HepG2 (cell line): ENCODE data around the gene GRB7. TPM values are rescaled to one million over a fixed set of nuclear protein-coding genes. Genes with fewer than 3 reads are reported as not detected.
"Not testable (repeated sequence)": the region's sequence is repeated elsewhere in the genome, so short reads cannot be mapped to it uniquely, and the experiment has no call there.

Source experiments
- ATAC-seq: fragments of 200-7000 bp; cut with Tn5 transposase; 3 replicates; pipeline ENCODE4 v1.9.1; 2020; ENCODE audit warnings: mild to moderate bottlenecking, moderate library complexity
- BruUV-seq: library from RNA; stranded (reverse); fragments of 400-500 nt; replicated peaks from 2 replicates; lab custom pipeline; 2021; lab: Mats Ljungman, UMichigan
- CTCF ChIA-PET: fragments of 300-600 bp; formaldehyde crosslinking; extraction: SDS; loops from one replicate; lab custom pipeline; 2021; ENCODE audit warnings: low total read pairs, inconsistent platforms, low intra/inter-chr PET ratio; lab: Yijun Ruan, JAX
- POLR2A ChIA-PET: fragments of 350-600 bp; sonication (Branson Sonifier 250); formaldehyde crosslinking; loops from one replicate; lab custom pipeline; 2020; ENCODE audit warnings: antibody characterized with exemption, inconsistent platforms; lab: Yijun Ruan, JAX
- DNase-seq: peaks from one replicate; pipeline ENCODE4 v3.0.0-alpha.2; 2015; ENCODE audit warnings: low spot score
- FAIRE-seq: peaks from 3 replicates; lab custom pipeline; 2011; peaks lifted over from hg19 to GRCh38; lab: Jason Lieb, UNC
- H2AFZ ChIP-seq: one replicate; pipeline ENCODE4 v1.6.1; 2011; ENCODE audit warnings: low read length, inconsistent platforms
- H3K27ac ChIP-seq: fragments of 300-600 bp; 3 replicates; pipeline ENCODE4 v1.8.0; 2011; ENCODE audit warnings: mixed run types, mild to moderate bottlenecking, mixed read lengths, low read length, inconsistent platforms; ENCODE audit not compliant: insufficient read depth; ENCODE audit errors: extremely low read length
- H3K27me3 ChIP-seq, 2 experiments: fragments of 200-600 bp in 1 of 2; 2 replicates in 1 of 2; 3 replicates in 1 of 2; pipeline versions ENCODE4 v1.6.0 to v1.8.0; 2011; ENCODE audit warnings: low read length in 2 of 2, mild to moderate bottlenecking in 2 of 2, moderate library complexity in 2 of 2, inconsistent platforms in 1 of 2; ENCODE audit not compliant: insufficient read depth in 2 of 2, control insufficient read depth in 1 of 2
- H3K36me3 ChIP-seq, 2 experiments: fragments of 200-600 bp in 1 of 2; replicated peaks in 1 of 2; 2 replicates in 1 of 2; 3 replicates in 1 of 2; pipeline versions ENCODE4 v1.5.1 to v1.8.0; 2011; ENCODE audit warnings: low read length in 2 of 2, inconsistent platforms in 1 of 2; ENCODE audit not compliant: insufficient read depth in 2 of 2, control insufficient read depth in 1 of 2
- H3K4me1 ChIP-seq: 2 replicates; pipeline ENCODE4 v1.5.1; 2012; ENCODE audit warnings: low read length, inconsistent platforms; ENCODE audit not compliant: insufficient read depth
- H3K4me2 ChIP-seq: 2 replicates; pipeline ENCODE4 v1.6.0; 2011; ENCODE audit warnings: low read depth, low read length, inconsistent platforms
- H3K4me3 ChIP-seq, 3 experiments: fragments of 200-600 bp in 1 of 3; sonication (generic), shearing (Covaris generic) in 1 of 3; replicated peaks in 1 of 3; 2 replicates each; pipeline ENCODE4 v1.5.1; 2011 to 2016; ENCODE audit warnings: low read length in 3 of 3, inconsistent platforms in 2 of 3, low read depth in 2 of 3, mild to moderate bottlenecking in 2 of 3, control low read depth in 1 of 3, mixed read lengths in 1 of 3; ENCODE audit not compliant: insufficient read depth in 1 of 3
- H3K79me2 ChIP-seq: one replicate; pipeline ENCODE4 v1.6.1; 2011; ENCODE audit warnings: low read length, inconsistent platforms; ENCODE audit not compliant: insufficient read depth
- H3K9ac ChIP-seq: 2 replicates; pipeline ENCODE4 v1.6.0; 2011; ENCODE audit warnings: mild to moderate bottlenecking, low read depth, low read length, inconsistent platforms; ENCODE audit not compliant: insufficient read depth
- H3K9me3 ChIP-seq: 2 replicates; pipeline ENCODE4 v1.5.1; 2012; ENCODE audit warnings: mild to moderate bottlenecking, low read length
- H4K20me1 ChIP-seq: 2 replicates; pipeline ENCODE4 v1.6.0; 2011; ENCODE audit warnings: inconsistent platforms, mild to moderate bottlenecking, low read length, moderate library complexity; ENCODE audit not compliant: insufficient read depth
- ATRX ChIP-seq: sonication (generic); formaldehyde crosslinking; IDR thresholded peaks from 2 replicates; pipeline ENCODE4 v1.4.0; 2020; ENCODE audit warnings: missing genetic modification reagents, borderline replicate concordance
- GTF2F1 ChIP-seq: fragments of 150-350 bp; IDR thresholded peaks from 2 replicates; pipeline ENCODE4 v1.6.1; 2014; ENCODE audit warnings: low read length
- IKZF4 ChIP-seq: sonication (generic); formaldehyde crosslinking; IDR thresholded peaks from 2 replicates; pipeline ENCODE4 v1.5.1; 2020; ENCODE audit warnings: borderline replicate concordance, mild to moderate bottlenecking, low read depth, missing genetic modification reagents; ENCODE audit errors: not compliant biosample characterization
- NFYC ChIP-seq: IDR thresholded peaks from 2 replicates; pipeline ENCODE4 v1.6.1; 2016; ENCODE audit warnings: missing genetic modification reagents, missing compliant biosample characterization
- RFX1 ChIP-seq: fragments of 450-650 bp; IDR thresholded peaks from 2 replicates; pipeline ENCODE4 v1.6.1; 2017
- SNAI1 ChIP-seq: sonication (generic); formaldehyde crosslinking; IDR thresholded peaks from 2 replicates; pipeline ENCODE4 v1.5.0; 2020; ENCODE audit warnings: mild to moderate bottlenecking, missing genetic modification reagents, borderline replicate concordance
- SP2 ChIP-seq: sonication (generic); formaldehyde crosslinking; IDR thresholded peaks from 2 replicates; pipeline ENCODE4 v1.5.1; 2020; ENCODE audit warnings: mild to moderate bottlenecking, missing genetic modification reagents
- ZNF33A ChIP-seq: sonication (generic); formaldehyde crosslinking; IDR thresholded peaks from 2 replicates; pipeline ENCODE4 v1.5.1; 2020; ENCODE audit warnings: missing genetic modification reagents, mild to moderate bottlenecking, moderate library complexity, borderline replicate concordance
- WGBS: methylation state at CpG from one replicate; pipeline ENCODE4 v1.1.6; 2017; ENCODE audit warnings: low lambda C conversion rate; 5-methylcytosine and 5-hydroxymethylcytosine counted together
- in situ Hi-C: cut with HindIII; loops from 2 replicates; pipeline ENCODE4 v1.10.0; 2017; ENCODE audit warnings: low pct_unique_long_range_greater_than_20kb; ENCODE audit not compliant: extremely low pct_ligation_motif_present
- intact Hi-C: fragments of 100-400 bp; cut with micrococcal nuclease; formaldehyde crosslinking; loops from one replicate; pipeline ENCODE4 v1.10.0; 2022; ENCODE audit not compliant: unreplicated experiment
- polyA plus RNA-seq, 8 experiments: library from polyadenylated mRNA; depleted of rRNA in 3 of 8; stranded (reverse) in 7 of 8; unstranded in 1 of 8; fragments of >200 nt; fragmentation: Illumina TruSeq in 4 of 8; extraction: Trizol in 4 of 8; gene quantifications; 2 replicates each; pipeline versions ENCODE4 v1.2.1 to v1.2.3, GENCODE V29; 2011 to 2016; ENCODE audit warnings: low read depth in 4 of 8, missing spikeins in 1 of 8, mixed read lengths in 1 of 8; ENCODE audit not compliant: insufficient read depth in 1 of 8
- total RNA-seq, 5 experiments: library from RNA; depleted of rRNA; stranded (reverse); fragments of >200 nt; fragmentation: Illumina TruSeq; extraction: Trizol; gene quantifications; 2 replicates each; pipeline ENCODE4 v1.2.3, GENCODE V29; 2016; ENCODE audit warnings: low read depth in 1 of 5
- TF ChIP-seq, protein P1 (sequence below): sonication (generic); formaldehyde crosslinking; IDR thresholded peaks from 2 replicates; pipeline ENCODE4 v1.5.0; 2020; ENCODE audit warnings: mild to moderate bottlenecking, missing genetic modification reagents
- TF ChIP-seq, protein P2 (sequence below): sonication (generic); formaldehyde crosslinking; IDR thresholded peaks from 2 replicates; pipeline ENCODE4 v1.4.0; 2020; ENCODE audit warnings: missing genetic modification reagents, low read depth, mild to moderate bottlenecking, borderline replicate concordance
- TF ChIP-seq, protein P3 (sequence below): IDR thresholded peaks from 2 replicates; pipeline ENCODE4 v1.6.1; 2016; ENCODE audit warnings: control low read depth
- TF ChIP-seq, protein P4 (sequence below): sonication (generic); IDR thresholded peaks from 2 replicates; pipeline ENCODE4 v1.6.1; 2016; ENCODE audit warnings: low read depth, borderline replicate concordance

Gene GRB7
- total and polyA plus RNA-seq, 2 of the 13 experiments (the other 11 are each of a cell fraction or from before 2014, with no cell fraction given) = 60.2 to 77.7 TPM

DNA sequence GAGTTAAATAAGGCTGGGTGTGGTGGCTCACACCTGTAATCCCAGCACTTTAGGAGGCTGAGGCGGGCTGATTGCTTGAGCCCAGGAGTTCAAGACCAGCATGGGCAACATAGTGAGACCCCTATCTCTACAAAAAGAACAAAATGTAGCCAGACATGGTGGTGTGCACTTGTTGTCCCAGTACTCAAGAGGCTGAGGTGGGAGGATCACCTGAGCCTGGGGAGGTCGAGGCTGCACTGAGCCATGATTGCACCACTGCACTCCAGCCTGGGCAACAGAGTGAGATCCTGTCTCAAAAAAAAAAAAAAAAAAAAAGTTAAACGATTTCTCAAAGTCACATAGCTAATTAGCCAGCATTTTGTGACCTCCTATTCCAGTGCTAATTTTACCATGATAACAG, 26.4 kb downstream of the GRB7 start:
- H2AFZ ChIP-seq, BruUV-seq, intact Hi-C loops, H3K4me3 ChIP-seq, DNase-seq, H3K27ac ChIP-seq, H3K4me2 ChIP-seq, H3K79me2 ChIP-seq, POLR2A ChIA-PET, FAIRE-seq, H3K36me3 ChIP-seq, H3K4me1 ChIP-seq, H3K9me3 ChIP-seq, CTCF ChIA-PET, H3K9ac ChIP-seq, H4K20me1 ChIP-seq, in situ Hi-C loops, ATAC-seq: not testable (repeated sequence)
- peaks cover 1 to 55% of the 10 kb centered on the region in 2 experiments for H3K27me3 ChIP-seq
- WGBS = 7% methylated on average over 3 of the region's 3 CpGs

DNA sequence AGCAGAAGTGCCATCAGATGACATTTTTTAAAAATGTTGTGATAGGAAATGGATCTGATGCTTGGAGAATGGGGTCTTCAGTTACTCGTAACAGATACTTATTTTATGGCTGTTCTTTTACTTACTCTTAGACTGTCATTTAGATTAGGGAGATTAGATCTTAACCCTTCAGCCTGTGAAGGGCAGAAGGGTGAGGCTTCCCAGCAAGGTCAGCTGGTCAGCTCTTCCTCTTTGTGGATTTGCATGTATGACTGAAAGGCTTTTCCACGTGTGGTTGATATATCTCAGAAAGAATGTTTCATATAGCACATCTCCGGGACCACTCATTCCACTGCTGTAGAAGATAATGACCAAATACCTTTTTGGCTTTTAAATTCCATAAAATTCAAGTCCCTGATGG, 27.4 kb downstream of the GRB7 start:
- H3K27me3 ChIP-seq = peaks cover 1 to 49% of the 10 kb centered on the region in 2 experiments
- peaks cover 14% of the 10 kb centered on the region for H3K4me1 ChIP-seq
- no peak overlapping the region for H3K27ac ChIP-seq
- no peak overlapping the region for H3K9ac ChIP-seq
- no peaks in the 10 kb centered on the region for H3K79me2 ChIP-seq
- BruUV-seq = no TSS peak
- H3K9me3 ChIP-seq = no peaks in the 10 kb centered on the region
- no peak overlapping the region for H3K4me3 ChIP-seq
- FAIRE-seq (no peak), ATAC-seq (no peak), DNase-seq (no peak)
- intact Hi-C loops (no loop called here), in situ Hi-C loops (no loop called here)
- no peak overlapping the region for H2AFZ ChIP-seq
- POLR2A ChIA-PET = no interaction called here
- H3K4me2 ChIP-seq = no peak overlapping the region
- H3K36me3 ChIP-seq = no peaks in the 10 kb centered on the region
- CTCF ChIA-PET = no interaction called here
- WGBS = 16% methylated on average over 3 of the region's 3 CpGs
- H4K20me1 ChIP-seq = no peaks in the 10 kb centered on the region
- TF ChIP-seq GTF2F1 (no peak), ZNF33A (CRISPR knock-in tag) (no peak), SP2 (CRISPR knock-in tag) (no peak), IKZF4 (CRISPR knock-in tag) (no peak), SNAI1 (CRISPR knock-in tag) (no peak), NFYC (no peak), RFX1 (no peak), ATRX (no peak)
- TF ChIP-seq, protein P1, sequence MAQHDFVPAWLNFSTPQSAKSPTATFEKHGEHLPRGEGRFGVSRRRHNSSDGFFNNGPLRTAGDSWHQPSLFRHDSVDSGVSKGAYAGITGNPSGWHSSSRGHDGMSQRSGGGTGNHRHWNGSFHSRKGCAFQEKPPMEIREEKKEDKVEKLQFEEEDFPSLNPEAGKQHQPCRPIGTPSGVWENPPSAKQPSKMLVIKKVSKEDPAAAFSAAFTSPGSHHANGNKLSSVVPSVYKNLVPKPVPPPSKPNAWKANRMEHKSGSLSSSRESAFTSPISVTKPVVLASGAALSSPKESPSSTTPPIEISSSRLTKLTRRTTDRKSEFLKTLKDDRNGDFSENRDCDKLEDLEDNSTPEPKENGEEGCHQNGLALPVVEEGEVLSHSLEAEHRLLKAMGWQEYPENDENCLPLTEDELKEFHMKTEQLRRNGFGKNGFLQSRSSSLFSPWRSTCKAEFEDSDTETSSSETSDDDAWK (CRISPR knock-in tag) = no peak
- TF ChIP-seq, protein P2, sequence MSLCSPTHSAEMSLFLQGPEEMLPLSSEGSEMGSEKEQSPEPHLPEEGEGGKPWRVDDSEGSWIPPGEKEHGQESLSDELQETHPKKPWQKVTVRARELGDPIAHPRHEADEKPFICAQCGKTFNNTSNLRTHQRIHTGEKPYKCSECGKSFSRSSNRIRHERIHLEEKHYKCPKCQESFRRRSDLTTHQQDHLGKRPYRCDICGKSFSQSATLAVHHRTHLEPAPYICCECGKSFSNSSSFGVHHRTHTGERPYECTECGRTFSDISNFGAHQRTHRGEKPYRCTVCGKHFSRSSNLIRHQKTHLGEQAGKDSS (CRISPR knock-in tag) = no peak
- TF ChIP-seq, protein P3, sequence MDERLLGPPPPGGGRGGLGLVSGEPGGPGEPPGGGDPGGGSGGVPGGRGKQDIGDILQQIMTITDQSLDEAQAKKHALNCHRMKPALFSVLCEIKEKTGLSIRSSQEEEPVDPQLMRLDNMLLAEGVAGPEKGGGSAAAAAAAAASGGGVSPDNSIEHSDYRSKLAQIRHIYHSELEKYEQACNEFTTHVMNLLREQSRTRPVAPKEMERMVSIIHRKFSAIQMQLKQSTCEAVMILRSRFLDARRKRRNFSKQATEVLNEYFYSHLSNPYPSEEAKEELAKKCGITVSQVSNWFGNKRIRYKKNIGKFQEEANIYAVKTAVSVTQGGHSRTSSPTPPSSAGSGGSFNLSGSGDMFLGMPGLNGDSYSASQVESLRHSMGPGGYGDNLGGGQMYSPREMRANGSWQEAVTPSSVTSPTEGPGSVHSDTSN (CRISPR knock-in tag) = no peak
- TF ChIP-seq, protein P4, sequence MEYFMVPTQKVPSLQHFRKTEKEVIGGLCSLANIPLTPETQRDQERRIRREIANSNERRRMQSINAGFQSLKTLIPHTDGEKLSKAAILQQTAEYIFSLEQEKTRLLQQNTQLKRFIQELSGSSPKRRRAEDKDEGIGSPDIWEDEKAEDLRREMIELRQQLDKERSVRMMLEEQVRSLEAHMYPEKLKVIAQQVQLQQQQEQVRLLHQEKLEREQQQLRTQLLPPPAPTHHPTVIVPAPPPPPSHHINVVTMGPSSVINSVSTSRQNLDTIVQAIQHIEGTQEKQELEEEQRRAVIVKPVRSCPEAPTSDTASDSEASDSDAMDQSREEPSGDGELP = no peak
